ENCODE results near the gene PAK4. TPM values are rescaled to one million over a fixed set of nuclear protein-coding genes. Genes with fewer than 3 reads are reported as not detected.
"Not testable (repeated sequence)": the region's sequence is repeated elsewhere in the genome, so short reads cannot be mapped to it uniquely, and the experiment has no call there.

PAK4 gene
- total RNA-seq, 5 donors from 2014 or later (not counting 1 experiment from before 2014, with no cell fraction given), result 8.6 to 16.8 (median 12.9) TPM

GRCh38 chr19:39219108-39219507, 93.5 kb downstream of the PAK4 start:
- ATAC-seq (replicated peaks in 1 of 4); H3K4me1 ChIP-seq (ENCODE audit: control insufficient read depth in 1 of 2, extremely low read depth in 1 of 2, insufficient read depth in 2 of 2, low read length in 2 of 2); H3K36me3 Mint-ChIP-seq; H3K4me3 Mint-ChIP-seq; H3K27ac Mint-ChIP-seq; H3K9me3 Mint-ChIP-seq; DNase-seq; H3K36me3 ChIP-seq (ENCODE audit: control insufficient read depth in 2 of 2, extremely low read depth in 1 of 2, insufficient read depth in 1 of 2, low read length in 1 of 2); H3K9me3 ChIP-seq; H3K27ac ChIP-seq (ENCODE audit: low read length); POLR2A ChIA-PET; H3K4me3 ChIP-seq (ENCODE audit: control insufficient read depth in 1 of 2, extremely low read depth in 1 of 2, low read length in 1 of 2); H3K4me1 Mint-ChIP-seq; CTCF ChIA-PET: not testable (repeated sequence)
- H3K27me3 Mint-ChIP-seq, result peaks cover 28 to 36% of the 10 kb centered on the region in 2 donors
- 80% methylated on average over 2 of the region's 10 CpGs for WGBS (ENCODE audit: insufficient coverage)
- H3K27me3 ChIP-seq (replicated peaks in 1 of 2; ENCODE audit: control insufficient read depth in 2 of 2, extremely low read depth in 1 of 2, insufficient read depth in 2 of 2, low read length in 1 of 2), result peaks cover 0 to 43% of the 10 kb centered on the region in 2 experiments

- Mint-ChIP-seq H3K4me1 (no peaks in the 10 kb centered on the region), H3K27me3 (peaks cover 30 to 40% of the 10 kb centered on the region in 2 donors), H3K27ac (no peak overlapping the region), H3K36me3 (no peaks in the 10 kb centered on the region), H3K4me3 (no peak overlapping the region), H3K9me3 (no peaks in the 10 kb centered on the region)
- DNase-seq (peak in 7 of 35 experiments; percentile 10 to 24 (median 18)), ATAC-seq (replicated peaks in 1 of 4) (no peak)
- H3K9me3 ChIP-seq, result no peaks in the 10 kb centered on the region
- no peaks in the 10 kb centered on the region for H3K36me3 ChIP-seq (ENCODE audit: control insufficient read depth in 2 of 2, extremely low read depth in 1 of 2, insufficient read depth in 1 of 2, low read length in 1 of 2)
- ChIA-PET POLR2A (no interaction called here), CTCF (no interaction called here)
- H3K4me3 ChIP-seq (ENCODE audit: control insufficient read depth in 1 of 2, extremely low read depth in 1 of 2, low read length in 1 of 2), result no peak overlapping the region
- H3K4me1 ChIP-seq (ENCODE audit: control insufficient read depth in 1 of 2, extremely low read depth in 1 of 2, insufficient read depth in 2 of 2, low read length in 2 of 2), result no peaks in the 10 kb centered on the region
- no peak overlapping the region for H3K27ac ChIP-seq (ENCODE audit: low read length)
- H3K27me3 ChIP-seq (replicated peaks in 1 of 2; ENCODE audit: control insufficient read depth in 2 of 2, extremely low read depth in 1 of 2, insufficient read depth in 2 of 2, low read length in 1 of 2), result peaks cover 0 to 36% of the 10 kb centered on the region in 2 experiments
- 19% methylated on average over 2 of the region's 4 CpGs for WGBS (ENCODE audit: insufficient coverage)
Observed at GRCh38 chr19:39223703-39224279, 98.2 kb downstream of the PAK4 start.

GRCh38 chr19:39224910-39225309, 99.3 kb downstream of the PAK4 start:
- no CpG with 5 or more reads among the region's 3 CpGs for WGBS (ENCODE audit: insufficient coverage)
- Histone ChIP-seq H3K4me1 (ENCODE audit: control insufficient read depth in 1 of 2, extremely low read depth in 1 of 2, insufficient read depth in 2 of 2, low read length in 2 of 2) (no peaks in the 10 kb centered on the region), H3K27me3 (replicated peaks in 1 of 2; ENCODE audit: control insufficient read depth in 2 of 2, extremely low read depth in 1 of 2, insufficient read depth in 2 of 2, low read length in 1 of 2) (peaks cover 0 to 29% of the 10 kb centered on the region in 2 experiments), H3K9me3 (no peaks in the 10 kb centered on the region), H3K27ac (ENCODE audit: low read length) (no peak overlapping the region), H3K36me3 (ENCODE audit: control insufficient read depth in 2 of 2, extremely low read depth in 1 of 2, insufficient read depth in 1 of 2, low read length in 1 of 2) (no peaks in the 10 kb centered on the region), H3K4me3 (ENCODE audit: control insufficient read depth in 1 of 2, extremely low read depth in 1 of 2, low read length in 1 of 2) (no peak overlapping the region)
- POLR2A ChIA-PET, result no interaction called here
- Mint-ChIP-seq H3K4me3 (no peak overlapping the region), H3K9me3 (no peaks in the 10 kb centered on the region), H3K27ac (no peak overlapping the region), H3K4me1 (no peaks in the 10 kb centered on the region), H3K27me3 (peaks cover 25 to 36% of the 10 kb centered on the region in 2 donors), H3K36me3 (no peaks in the 10 kb centered on the region)
- ATAC-seq (replicated peaks in 1 of 4) (no peak), DNase-seq (peak in 1 of 35 experiments; percentile 17)
- CTCF ChIA-PET, result interaction anchor here in 1 of 2 donors (0.6 kb wide), 1 partner anchor 555 kb away, joined by 4 read pairs; no protein-coding TSS in a partner anchor

Other genes with a start within 250 kb of the PAK4 start
- 10 to 100 TPM; 44.2 to 81.3 (median 71.0) TPM for gene RINL, start 247.5 kb upstream of the PAK4 start, total RNA-seq
- gene SIRT2, start 226.2 kb upstream of the PAK4 start, total RNA-seq, result 10 to 100 TPM; 50.7 to 67.6 (median 55.6) TPM
- gene NFKBIB, start 225.8 kb upstream of the PAK4 start, total RNA-seq, result 10 to 100 TPM; 31.9 to 36.8 (median 33.9) TPM
- gene CCER2, start 213.6 kb upstream of the PAK4 start, total RNA-seq, result 1 to 10 TPM; 1.1 to 1.6 (median 1.3) TPM
- 10 to 100 TPM; 22.0 to 33.5 (median 26.0) TPM for gene SARS2, start 195.0 kb upstream of the PAK4 start, total RNA-seq
- gene MRPS12, start 194.8 kb upstream of the PAK4 start, total RNA-seq, result 10 to 100 TPM; 17.3 to 35.1 (median 32.8) TPM
- under 1 TPM in 3 of 5 donors, not detected in 2; 0.18 to 0.46 (median 0.28) TPM for gene FBXO17, start 150.0 kb upstream of the PAK4 start, total RNA-seq
- gene FBXO27, start 93.2 kb upstream of the PAK4 start, total RNA-seq, result under 1 TPM in 3 of 5 donors, not detected in 2; 0.41 to 0.69 (median 0.66) TPM
- gene ACP7, start 41.4 kb upstream of the PAK4 start, total RNA-seq, result under 1 TPM in 1 of 5 donors, not detected in 4; 0.19 TPM
- gene NCCRP1, start 71.2 kb downstream of the PAK4 start, total RNA-seq, result under 1 TPM in 3 of 5 donors, not detected in 2; 0.23 to 0.46 (median 0.41) TPM
- 1 to 10 TPM in 2 of 5 donors, under 1 TPM in 1, not detected in 2; 0.82 to 1.7 (median 1.1) TPM for gene SYCN, start 78.5 kb downstream of the PAK4 start, total RNA-seq
- not detected for gene IFNL3, start 119.2 kb downstream of the PAK4 start, total RNA-seq
- gene IFNL4, start 123.1 kb downstream of the PAK4 start, total RNA-seq, result not detected
- not detected for gene IFNL2, start 142.6 kb downstream of the PAK4 start, total RNA-seq
- under 1 TPM in 1 of 5 donors, not detected in 4; 0.49 TPM for gene IFNL1, start 170.6 kb downstream of the PAK4 start, total RNA-seq
- gene LRFN1, start 195.1 kb downstream of the PAK4 start, total RNA-seq, result 10 to 100 TPM in 2 of 5 donors, 1 to 10 TPM in 3; 3.5 to 10.9 (median 8.7) TPM
- gene GMFG, start 210.3 kb downstream of the PAK4 start, total RNA-seq, result 100 to 1,000 TPM; 337 to 427 (median 397) TPM
- gene SAMD4B, start 216.6 kb downstream of the PAK4 start, total RNA-seq, result 10 to 100 TPM; 59.4 to 72.3 (median 62.0) TPM